Coronary artery (tissue), 2 donors: ENCODE measurements around the gene RBM6.

Source experiments
- DNase-seq: peaks from one replicate; pipeline ENCODE4 v3.0.0-alpha.2; 2017; ENCODE audit warnings: low spot score
- H3K27ac ChIP-seq, 2 donors: fragments of 200-600 bp; sonication (generic); one replicate each; pipeline ENCODE4 v1.5.1; 2016 to 2019
- H3K4me3 ChIP-seq: fragments of 200-600 bp; sonication (generic); 2 replicates; pipeline ENCODE4 v1.5.1; 2016; ENCODE audit warnings: mild to moderate bottlenecking, moderate library complexity
- CTCF ChIP-seq: fragments of 200-600 bp; sonication (generic); IDR thresholded peaks from one replicate; pipeline ENCODE4 v1.5.1; 2019; ENCODE audit warnings: antibody characterized with exemption

Gene RBM6

GRCh38 chr3:49939858-49940666 lies at the start of gene RBM6:
Gene RBM6 (plus strand): TSS chr3:49940150. CDS start chr3:49962642, 22,492 bp downstream.
- Histone ChIP-seq H3K4me3 (peak within 1 kb of the TSS; percentile 72), H3K27ac (peak within 1 kb of the TSS; percentile 90 to 93)
- peak; percentile 98 for DNase-seq
- TF ChIP-seq CTCF = no peak

- Histone ChIP-seq H3K27ac (no peak overlapping the region), H3K4me3 (no peak overlapping the region)
- no peak for TF ChIP-seq CTCF
- DNase-seq = no peak
Observed at GRCh38 chr3:49895791-49896190, 44.2 kb upstream of the RBM6 start.

- no peak for DNase-seq
- no peak for TF ChIP-seq CTCF
- Histone ChIP-seq H3K4me3 (no peak overlapping the region), H3K27ac (no peak overlapping the region)
Observed at GRCh38 chr3:49896345-49896744, 43.6 kb upstream of the RBM6 start.

GRCh38 chr3:49898991-49899390 lies 41.0 kb upstream of the RBM6 start:
- TF ChIP-seq CTCF = no peak
- DNase-seq = no peak

GRCh38 chr3:49899815-49900214 lies 40.1 kb upstream of the RBM6 start:
- Histone ChIP-seq H3K27ac (no peak overlapping the region), H3K4me3 (no peak overlapping the region)
- no peak for TF ChIP-seq CTCF
- no peak for DNase-seq

More at GRCh38 chr3:49898991-49899390, 41.0 kb upstream of the RBM6 start:
- Histone ChIP-seq H3K4me3 (no peak overlapping the region), H3K27ac (no peak overlapping the region)

GRCh38 chr3:49900491-49901153 lies 39.3 kb upstream of the RBM6 start:
- Histone ChIP-seq H3K4me3 (no peak overlapping the region), H3K27ac (no peak overlapping the region)
- no peak for TF ChIP-seq CTCF
- no peak for DNase-seq
